HG02759 (cell line): Measurements from ENCODE around the gene CRAT.
A peak's percentile ranks its signal among the peaks of the same experiment; 100 is the strongest.

Experiments
- ATAC-seq: cut with Tn5 transposase; IDR thresholded peaks from one replicate; pipeline ENCODE4 v1.9.1; 2021; ENCODE audit warnings: mild to moderate bottlenecking, moderate library complexity; ENCODE audit not compliant: unreplicated experiment

CRAT gene

GRCh38 chr9:129111528-129112151 lies 1.0 kb upstream of the CRAT start:
- peak; percentile 36 for ATAC-seq

- ATAC-seq, result no peak
Measured at GRCh38 chr9:129109952-129110739, 447 bp downstream of the CRAT start.

- ATAC-seq, result no peak
Measured at GRCh38 chr9:129109537-129109903, 1.1 kb downstream of the CRAT start.

GRCh38 chr9:129108805-129109536 lies 1.6 kb downstream of the CRAT start:
- no peak for ATAC-seq

GRCh38 chr9:129108083-129108804 lies 2.3 kb downstream of the CRAT start:
- ATAC-seq, result no peak

- no peak for ATAC-seq
Measured at GRCh38 chr9:129107651-129108050, 2.9 kb downstream of the CRAT start.

GRCh38 chr9:129105857-129106694 lies 4.5 kb downstream of the CRAT start:
- no peak for ATAC-seq

- no peak for ATAC-seq
Measured at GRCh38 chr9:129104051-129104450, 6.5 kb downstream of the CRAT start.

- ATAC-seq, result no peak
Measured at GRCh38 chr9:129103595-129103965, 7.0 kb downstream of the CRAT start.

GRCh38 chr9:129102791-129103594 lies 7.6 kb downstream of the CRAT start:
- ATAC-seq, result no peak

GRCh38 chr9:129102095-129102525 lies 8.5 kb downstream of the CRAT start:
- ATAC-seq, result no peak

- ATAC-seq, result no peak
Measured at GRCh38 chr9:129101279-129101678, 9.3 kb downstream of the CRAT start.

GRCh38 chr9:129100383-129101169 lies 10.0 kb downstream of the CRAT start:
- ATAC-seq, result no peak

- ATAC-seq, result no peak
Measured at GRCh38 chr9:129098328-129098727, 12.3 kb downstream of the CRAT start.

GRCh38 chr9:129097671-129098306 lies 12.8 kb downstream of the CRAT start:
- no peak for ATAC-seq

- ATAC-seq, result no peak
Measured at GRCh38 chr9:129095908-129096307, 14.7 kb downstream of the CRAT start.

- ATAC-seq, result no peak
Measured at GRCh38 chr9:129095170-129095667, 15.4 kb downstream of the CRAT start.
